ENCODE measurements around the gene PTGES2. TPM values are rescaled to one million over a fixed set of nuclear protein-coding genes. Genes with fewer than 3 reads are reported as not detected.

Gene PTGES2
- total RNA-seq, 1 donor from 2014 or later, result 44.1 TPM

GRCh38 chr9:128161215-128161902, 33.8 kb upstream of the PTGES2 start:
- peaks cover 2% of the 10 kb centered on the region for H3K4me1 Mint-ChIP-seq (ENCODE audit: low read depth, unreplicated experiment)
- Histone ChIP-seq H2AFZ (ENCODE audit: low read depth, low read length) (no peak overlapping the region), H3K4me2 (ENCODE audit: low read length) (peak overlapping the region; percentile 100), H3K4me3 (ENCODE audit: insufficient read depth, low read depth, low read length) (peak overlapping the region; percentile 93), H3K27me3 (ENCODE audit: insufficient read depth, low read length) (no peaks in the 10 kb centered on the region), H3K9me3 (ENCODE audit: insufficient read depth, low read depth, low read length) (no peaks in the 10 kb centered on the region), H3K27ac (ENCODE audit: low read depth, low read length) (no peak overlapping the region), H3K4me1 (ENCODE audit: insufficient read depth, low read length) (peaks cover 13% of the 10 kb centered on the region), H3K79me2 (ENCODE audit: insufficient read depth, low read length) (peaks cover 23% of the 10 kb centered on the region), H4K20me1 (ENCODE audit: insufficient read depth, low read length) (peaks cover 38% of the 10 kb centered on the region), H3K9ac (ENCODE audit: low read length) (peak overlapping the region; percentile 92), H3K36me3 (ENCODE audit: insufficient read depth, low read length) (peaks cover 12% of the 10 kb centered on the region)
- FAIRE-seq (no peak), DNase-seq (ENCODE audit: low read depth) (no peak)
- H3K27ac Mint-ChIP-seq (ENCODE audit: unreplicated experiment), result no peak overlapping the region
- peak overlapping the region; percentile 81 for H3K4me3 Mint-ChIP-seq (ENCODE audit: unreplicated experiment)
- TF ChIP-seq EZH2 (IDR thresholded peaks at IDR 0.05; ENCODE audit: insufficient read depth, low read length) (no peak), CTCF (IDR thresholded peaks at IDR 0.05; ENCODE audit: insufficient read depth, low read depth, low read length) (no peak)
- H3K27me3 Mint-ChIP-seq (ENCODE audit: low read depth, unreplicated experiment), result no peaks in the 10 kb centered on the region
- H3K36me3 Mint-ChIP-seq (ENCODE audit: low read depth, unreplicated experiment), result peaks cover 18% of the 10 kb centered on the region
- H3K9me3 Mint-ChIP-seq (ENCODE audit: unreplicated experiment), result no peaks in the 10 kb centered on the region

DNA sequence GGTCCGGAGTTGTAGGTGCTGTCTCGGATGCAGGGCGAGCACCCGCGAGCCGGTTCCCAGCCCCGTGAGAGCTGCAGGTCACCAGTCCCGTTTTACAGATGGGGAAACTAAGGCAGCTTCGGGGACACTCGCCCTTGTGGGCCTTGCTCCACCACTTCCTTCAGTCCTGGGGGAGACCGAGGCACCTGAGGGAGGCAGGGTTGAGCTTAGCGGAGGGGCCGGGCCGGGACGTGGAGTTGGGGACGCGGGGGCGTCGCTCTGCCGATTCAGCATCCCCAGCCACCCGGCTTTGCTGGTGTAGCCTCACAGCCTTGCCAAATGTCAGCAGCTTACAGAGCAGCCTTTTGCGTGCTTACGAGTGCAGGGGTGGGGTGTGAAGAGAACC, 33.1 kb upstream of the PTGES2 start:
- no peaks in the 10 kb centered on the region for H3K27me3 Mint-ChIP-seq (ENCODE audit: low read depth, unreplicated experiment)
- H3K9me3 ChIP-seq (ENCODE audit: insufficient read depth, low read depth, low read length), result no peaks in the 10 kb centered on the region
- H3K4me1 ChIP-seq (ENCODE audit: insufficient read depth, low read length), result peaks cover 13% of the 10 kb centered on the region
- H3K27me3 ChIP-seq (ENCODE audit: insufficient read depth, low read length), result no peaks in the 10 kb centered on the region
- H3K4me3 Mint-ChIP-seq (ENCODE audit: unreplicated experiment), result peak overlapping the region; percentile 81
- FAIRE-seq (no peak), DNase-seq (ENCODE audit: low read depth) (no peak)
- H2AFZ ChIP-seq (ENCODE audit: low read depth, low read length), result peak overlapping the region; percentile 87
- peaks cover 37% of the 10 kb centered on the region for H4K20me1 ChIP-seq (ENCODE audit: insufficient read depth, low read length)
- peak overlapping the region; percentile 100 for H3K4me2 ChIP-seq (ENCODE audit: low read length)
- H3K36me3 ChIP-seq (ENCODE audit: insufficient read depth, low read length), result peaks cover 11% of the 10 kb centered on the region
- H3K9me3 Mint-ChIP-seq (ENCODE audit: unreplicated experiment), result no peaks in the 10 kb centered on the region
- peak overlapping the region; percentile 93 for H3K4me3 ChIP-seq (ENCODE audit: insufficient read depth, low read depth, low read length)
- H3K27ac Mint-ChIP-seq (ENCODE audit: unreplicated experiment), result no peak overlapping the region
- TF ChIP-seq EZH2 (IDR thresholded peaks at IDR 0.05; ENCODE audit: insufficient read depth, low read length) (no peak), CTCF (IDR thresholded peaks at IDR 0.05; ENCODE audit: insufficient read depth, low read depth, low read length) (no peak)
- H3K79me2 ChIP-seq (ENCODE audit: insufficient read depth, low read length), result peaks cover 23% of the 10 kb centered on the region
- peaks cover 2% of the 10 kb centered on the region for H3K4me1 Mint-ChIP-seq (ENCODE audit: low read depth, unreplicated experiment)
- H3K9ac ChIP-seq (ENCODE audit: low read length), result peak overlapping the region; percentile 92
- H3K27ac ChIP-seq (ENCODE audit: low read depth, low read length), result peak overlapping the region; percentile 63
- H3K36me3 Mint-ChIP-seq (ENCODE audit: low read depth, unreplicated experiment), result peaks cover 17% of the 10 kb centered on the region
